Glomerular visceral epithelial cell (primary cell): ENCODE data around the gene RPS6KA1.
"Not testable (repeated sequence)": the region's sequence is repeated elsewhere in the genome, so short reads cannot be mapped to it uniquely, and the experiment has no call there.

Source experiments
- DNase-seq: peaks from one replicate; pipeline ENCODE4 v3.0.0-alpha.2; 2016; ENCODE audit errors: extremely low spot score

RPS6KA1 gene

DNA sequence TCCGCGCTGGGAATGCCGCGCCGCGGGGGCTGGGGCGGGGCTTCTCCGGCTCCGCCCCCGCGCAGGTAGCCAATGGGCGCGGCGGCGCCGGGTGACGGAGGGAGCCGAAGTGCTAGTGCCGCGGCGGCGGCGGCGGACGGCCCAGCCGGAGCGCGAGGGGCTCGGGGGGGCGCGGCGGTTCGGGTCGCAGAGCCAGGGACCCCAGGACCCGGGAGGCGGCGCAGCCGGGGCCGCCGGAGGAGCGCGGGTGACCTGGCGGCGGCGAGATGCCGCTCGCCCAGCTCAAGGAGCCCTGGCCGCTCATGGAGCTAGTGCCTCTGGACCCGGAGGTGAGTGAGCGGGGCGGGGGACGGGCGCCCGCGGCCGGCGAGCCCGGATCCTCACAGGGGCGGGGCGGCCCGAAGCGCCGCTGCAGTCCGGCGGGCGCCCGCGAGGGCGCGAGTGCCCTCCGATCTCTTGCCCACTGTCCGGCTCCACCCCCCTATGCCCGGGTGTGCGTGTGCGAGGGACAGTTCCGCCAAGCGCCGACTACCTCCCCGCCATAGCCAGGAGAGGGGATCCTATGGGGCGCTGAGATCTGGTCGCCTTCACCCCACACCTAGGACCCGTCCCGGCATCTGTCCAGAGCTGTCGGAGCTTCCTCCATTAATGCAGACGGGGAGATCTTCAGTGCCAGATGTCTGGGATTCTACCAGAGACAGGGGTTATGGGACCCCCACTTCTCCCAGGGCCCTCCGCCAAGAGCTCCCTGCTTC lies at the start of gene RPS6KA1:
RPS6KA1 (plus strand) TSS at position 107 of the 755 bp plus-strand sequence; CDS start at position 267, 160 bp downstream.
- peak; percentile 72 for DNase-seq

DNA sequence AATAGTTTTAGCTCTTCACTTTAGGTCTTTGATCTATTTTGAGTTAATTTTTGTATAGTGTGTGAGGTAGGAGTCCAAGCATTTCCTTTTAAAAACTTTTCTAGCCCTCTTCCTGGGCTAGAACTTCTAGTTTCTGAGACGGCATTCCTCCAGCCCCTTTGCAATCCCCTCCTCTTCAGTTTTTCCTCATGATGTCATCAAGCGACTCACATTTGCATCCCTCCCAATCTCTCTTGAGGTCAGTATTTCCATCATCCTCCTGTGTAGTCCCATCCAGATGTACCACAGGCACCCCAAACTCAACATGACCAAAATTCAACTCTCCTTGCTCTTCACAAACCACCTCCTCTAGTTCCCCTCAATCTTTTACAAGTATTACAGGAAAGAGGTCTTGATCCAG lies 46.6 kb upstream of the RPS6KA1 start:
- DNase-seq = no peak

GRCh38 chr1:26483980-26484379 lies 45.6 kb upstream of the RPS6KA1 start:
- DNase-seq = no peak

- no peak for DNase-seq
Measured at GRCh38 chr1:26490155-26490554, 39.4 kb upstream of the RPS6KA1 start.

DNA sequence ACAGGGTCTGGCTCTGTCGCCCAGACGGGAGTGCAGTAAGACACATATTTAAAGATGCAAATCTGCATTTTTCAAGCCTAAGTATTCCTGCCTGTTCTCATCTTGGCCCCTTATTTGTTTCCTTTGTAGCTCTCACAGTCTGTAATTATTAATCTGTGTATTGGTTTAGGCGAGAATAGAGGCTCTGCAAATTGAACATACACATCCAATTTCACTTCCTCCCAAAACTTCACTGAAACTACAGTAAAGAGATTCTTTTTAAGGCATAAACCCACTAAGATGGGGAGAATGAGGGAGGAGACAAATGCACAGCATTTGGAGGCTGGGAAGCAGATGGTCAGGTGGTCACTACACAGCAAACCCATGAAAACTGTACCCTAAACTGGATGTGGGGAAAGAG lies 36.3 kb upstream of the RPS6KA1 start:
- no peak for DNase-seq

- no peak for DNase-seq
Measured at GRCh38 chr1:26493938-26494337, 35.6 kb upstream of the RPS6KA1 start.

- no peak for DNase-seq
Measured at GRCh38 chr1:26496861-26497260, 32.7 kb upstream of the RPS6KA1 start.

- DNase-seq = no peak
Measured at GRCh38 chr1:26498894-26499293, 30.7 kb upstream of the RPS6KA1 start.

DNA sequence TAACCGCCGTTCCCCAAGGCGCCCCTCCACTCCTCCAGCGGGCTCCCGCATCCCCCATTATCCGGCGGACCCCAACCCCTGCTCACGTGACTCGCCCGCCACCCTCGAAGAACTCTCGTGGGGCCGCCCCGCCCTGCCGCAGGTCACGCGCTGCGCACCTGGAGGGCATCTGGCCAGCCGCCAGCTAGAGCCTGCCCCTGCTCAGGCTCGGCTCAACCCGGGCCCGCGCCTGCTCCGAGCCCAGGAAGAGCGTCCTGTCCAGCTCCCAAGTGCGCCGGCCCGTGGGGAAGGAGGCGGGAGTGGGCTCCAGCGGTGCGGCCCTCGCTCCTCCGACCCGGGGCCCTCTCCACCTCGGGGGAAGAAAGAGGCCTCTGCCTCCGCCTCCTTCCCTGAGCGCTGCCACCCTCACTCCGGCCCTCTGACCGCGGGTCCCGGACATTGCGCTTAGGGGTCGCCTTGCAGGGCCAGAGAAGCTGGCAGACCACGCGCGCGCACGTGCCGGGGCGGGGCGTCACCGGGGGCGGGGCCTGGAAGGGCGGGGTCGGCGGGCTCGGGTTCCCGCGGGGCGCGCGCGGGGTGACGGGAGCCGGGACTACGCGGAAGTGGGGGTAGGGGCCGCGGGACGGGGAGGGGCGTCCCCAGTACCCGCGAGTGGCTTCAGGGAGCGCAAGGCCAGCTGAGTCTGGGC lies 28.9 kb upstream of the RPS6KA1 start:
- peak; percentile 77 for DNase-seq

DNA sequence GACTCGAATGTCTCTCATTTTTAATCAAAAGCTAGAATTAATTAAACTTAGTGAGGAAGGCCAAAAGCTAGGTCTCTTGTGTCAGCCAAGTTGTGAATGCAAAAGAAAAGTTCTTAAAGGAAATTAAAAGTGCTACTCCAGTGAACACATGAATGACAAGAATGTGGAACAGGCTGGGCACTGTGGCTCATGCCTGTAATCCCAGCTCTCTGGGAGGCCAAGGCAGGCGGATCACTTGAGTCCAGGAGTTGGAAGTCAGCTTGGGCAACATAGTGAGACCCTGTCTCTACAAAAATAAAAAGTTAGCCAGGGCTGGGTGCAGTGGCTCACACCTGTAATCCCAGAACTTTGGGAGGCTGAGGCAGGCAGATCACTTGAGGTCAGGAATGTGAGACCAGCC lies 18.9 kb upstream of the RPS6KA1 start:
- DNase-seq = peak; percentile 68

DNA sequence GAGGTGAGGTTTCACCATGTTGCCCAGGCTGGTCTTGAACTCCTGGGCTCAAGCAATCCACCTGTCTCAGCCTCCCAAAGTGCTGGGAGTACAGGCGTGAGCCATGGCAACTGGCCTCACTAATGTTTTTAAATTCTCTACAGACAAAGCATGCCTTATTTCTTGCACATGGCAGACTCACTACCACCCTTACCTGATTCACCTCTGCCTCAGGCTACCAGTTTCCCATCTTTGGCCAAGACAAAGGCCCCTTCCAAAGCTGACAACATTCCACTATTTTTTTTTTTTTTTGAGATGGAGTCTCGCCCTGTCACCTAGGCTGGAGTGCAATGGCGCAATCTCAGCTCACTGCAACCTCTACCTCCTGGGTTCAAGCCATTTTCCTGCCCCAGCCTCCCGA lies 13.7 kb upstream of the RPS6KA1 start:
- DNase-seq = not testable (repeated sequence)

DNA sequence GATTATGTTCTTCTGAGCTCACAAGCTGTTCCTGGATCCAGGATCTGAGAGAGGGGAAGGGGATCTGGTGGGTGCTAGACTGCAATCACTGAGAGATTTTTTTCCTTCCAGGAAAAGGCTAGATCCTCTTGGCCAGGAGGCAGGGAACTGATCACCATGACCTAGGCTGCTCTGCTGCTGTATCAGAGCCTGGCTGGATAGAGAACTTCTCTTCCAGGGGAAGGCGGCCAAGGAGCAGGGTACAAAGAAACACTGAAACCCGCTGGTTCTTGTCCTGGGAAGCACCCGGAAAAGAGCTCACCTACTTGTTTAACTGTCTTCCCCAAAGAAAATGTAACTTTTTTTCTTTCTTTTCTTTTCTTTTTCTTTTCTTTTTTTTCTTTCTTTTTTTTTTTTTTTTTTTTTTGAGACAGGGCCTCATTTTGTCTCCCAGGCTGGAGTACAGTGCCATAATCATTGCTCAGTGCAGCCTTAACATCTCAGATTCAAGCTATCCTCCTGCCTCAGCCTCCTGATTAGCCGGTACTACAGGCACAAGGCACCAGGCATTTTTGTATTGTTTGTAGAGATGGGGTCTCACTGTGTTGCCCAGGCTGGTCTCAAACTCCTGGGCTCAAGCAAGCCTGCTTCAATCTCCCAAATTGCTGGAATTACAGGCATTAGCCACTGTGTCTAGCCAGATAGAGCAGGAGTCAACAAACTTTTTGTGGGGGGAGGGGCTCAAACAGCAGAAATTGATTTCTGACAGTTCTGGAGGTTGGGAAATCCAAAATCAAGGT lies 12.4 kb upstream of the RPS6KA1 start:
- no peak for DNase-seq

DNA sequence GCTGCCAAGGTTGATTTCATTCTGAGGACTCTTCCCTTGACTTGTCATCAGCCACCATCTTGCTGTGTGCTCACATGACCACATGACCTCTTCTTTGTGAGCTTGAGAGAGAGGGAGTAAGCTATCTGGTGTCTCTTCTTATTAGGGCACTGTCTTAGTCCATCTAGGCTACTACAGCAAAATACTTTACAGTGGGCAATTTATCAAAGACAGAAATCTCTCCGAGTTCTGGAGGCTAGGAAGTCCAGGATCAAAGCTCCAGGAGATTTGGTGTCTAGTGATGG lies 11.9 kb upstream of the RPS6KA1 start:
- no peak for DNase-seq

DNA sequence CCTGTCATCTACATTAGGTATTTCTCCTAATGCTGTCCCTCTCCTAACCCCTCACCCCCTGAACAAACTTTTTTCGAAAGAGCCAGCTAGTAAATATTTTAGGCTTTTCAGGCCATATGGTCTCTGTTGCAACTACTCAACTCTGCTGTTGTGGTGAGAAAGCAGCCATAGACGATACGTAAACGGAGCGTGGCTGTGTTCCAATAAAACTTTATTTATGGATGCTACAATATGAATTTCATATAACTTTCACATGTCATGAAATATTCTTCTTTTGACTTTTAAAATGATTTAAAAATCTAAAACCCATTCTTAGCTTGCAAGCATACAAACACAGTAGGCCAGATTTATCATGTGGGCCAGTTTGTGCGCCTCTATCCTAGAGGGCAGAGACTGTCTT lies 11.2 kb upstream of the RPS6KA1 start:
- no peak for DNase-seq

- DNase-seq = no peak
Measured at GRCh38 chr1:26520339-26520738, 9.2 kb upstream of the RPS6KA1 start.

DNA sequence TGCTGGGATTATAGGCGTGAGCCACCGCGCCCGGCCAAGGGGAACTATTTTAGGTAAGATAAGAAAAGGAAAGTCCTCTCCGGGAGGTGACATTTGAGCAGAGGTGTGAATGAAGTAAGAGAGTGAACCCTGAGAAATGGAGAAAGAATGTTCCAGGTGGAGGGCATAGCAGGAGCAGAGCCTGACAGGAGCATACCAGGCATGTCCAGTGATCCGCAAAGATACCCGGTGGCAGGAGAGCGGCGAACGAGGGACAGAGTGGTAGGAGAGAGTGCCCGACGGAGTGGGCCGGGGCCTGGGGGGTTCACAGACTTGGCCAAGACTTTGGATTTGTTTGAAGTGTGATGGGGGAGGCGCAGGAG lies 7.9 kb upstream of the RPS6KA1 start:
- DNase-seq = no peak

GRCh38 chr1:26522073-26522472 lies 7.5 kb upstream of the RPS6KA1 start:
- no peak for DNase-seq

GRCh38 chr1:26524181-26524580 lies 5.4 kb upstream of the RPS6KA1 start:
- DNase-seq = no peak

DNA sequence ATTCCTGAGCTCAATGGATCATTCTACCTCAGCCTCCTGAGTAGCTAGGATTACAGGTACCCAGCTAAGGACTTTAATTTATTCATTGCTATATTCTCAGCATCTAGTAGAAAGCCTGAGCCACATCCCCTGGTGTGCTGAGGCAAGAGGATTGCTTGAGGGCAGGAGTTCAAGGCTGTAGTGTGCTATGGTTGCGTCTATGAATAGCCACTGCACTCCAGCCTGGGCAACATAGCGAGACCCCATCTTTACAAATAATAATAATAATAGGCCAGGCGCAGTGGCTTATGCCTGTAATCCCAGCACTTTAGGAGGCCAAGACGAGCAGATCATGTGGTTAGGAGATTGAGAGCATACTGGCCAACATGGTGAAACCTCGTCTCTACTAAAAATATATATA lies 3.3 kb upstream of the RPS6KA1 start:
- no peak for DNase-seq

DNA sequence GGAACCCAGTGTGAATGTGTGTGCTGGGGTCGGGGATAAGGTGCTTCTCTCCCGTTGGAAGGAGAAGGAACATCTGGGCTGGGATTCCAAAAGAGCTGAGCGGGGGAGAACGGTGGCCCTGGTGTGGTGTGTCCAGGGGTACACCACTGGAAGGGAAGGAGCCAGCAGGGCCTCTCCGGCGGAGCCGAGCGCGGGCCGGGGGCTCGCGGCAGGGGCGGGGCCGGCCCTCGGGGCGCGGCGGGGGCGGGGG lies 231 bp upstream of the RPS6KA1 start:
- DNase-seq = no peak

DNA sequence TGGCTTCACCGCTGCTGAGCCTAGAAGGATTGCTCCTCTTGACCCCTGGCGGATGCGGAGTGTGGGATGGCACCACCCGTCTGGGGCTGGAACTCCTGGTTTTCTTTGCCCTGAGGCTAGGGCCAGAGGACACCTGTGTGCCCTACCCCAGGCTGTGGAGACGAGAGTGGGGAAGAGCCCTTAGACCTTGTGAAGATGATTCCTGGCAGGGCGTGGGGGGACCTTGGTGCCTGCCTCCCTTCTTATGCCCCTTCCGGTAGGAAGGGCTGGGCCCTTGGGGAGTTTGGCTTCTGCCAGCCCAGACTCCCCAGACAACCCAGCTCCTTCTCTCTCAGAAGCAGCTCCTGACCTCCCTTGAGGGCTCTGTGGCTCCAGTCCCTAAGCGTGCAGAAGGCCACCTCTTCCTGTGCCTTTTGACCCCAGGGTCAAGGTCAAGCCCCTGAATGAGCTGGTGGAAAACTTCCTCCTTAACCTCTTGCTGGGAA lies 891 bp downstream of the RPS6KA1 start:
- peak; percentile 16 for DNase-seq

DNA sequence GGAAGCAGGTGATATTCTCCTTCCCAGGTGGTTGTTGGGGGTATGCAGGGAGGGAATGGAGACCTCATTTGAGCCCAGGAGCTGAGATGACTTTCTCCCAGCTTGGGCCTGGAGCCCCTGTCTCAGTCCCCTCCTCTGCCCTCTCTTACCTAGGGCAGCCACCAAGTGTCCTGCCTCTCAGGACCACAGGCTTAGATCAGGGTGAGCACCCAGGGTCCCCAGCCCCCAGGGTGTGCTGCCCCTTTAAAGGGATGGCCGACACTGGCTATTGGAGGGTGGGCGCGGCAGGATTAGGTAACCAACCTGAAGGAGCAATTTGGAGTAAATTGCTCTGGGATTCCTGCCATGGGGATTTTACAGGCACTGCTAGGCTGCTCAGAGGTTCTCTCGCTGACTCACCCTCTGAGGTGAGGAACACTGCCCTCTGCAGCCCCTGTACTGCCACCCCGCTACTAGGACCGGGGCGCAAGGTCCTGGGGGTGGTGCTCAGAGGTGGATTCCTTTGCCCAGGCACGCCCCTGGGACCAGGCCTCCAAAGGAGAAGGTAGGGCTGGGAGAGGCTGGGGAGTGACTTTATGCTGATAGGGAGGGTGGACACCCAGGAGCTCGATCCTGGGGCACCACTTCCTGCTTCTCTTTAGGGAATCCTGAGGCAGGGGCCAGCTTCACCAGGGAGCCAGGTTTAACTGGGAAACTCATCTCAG lies 1.5 kb downstream of the RPS6KA1 start:
- DNase-seq = peak; percentile 94
